Activated T-helper 17 cell treated with anti-CD3 and anti-CD28 coated beads, Interleukin-2, amount 50 U/mL, for 72 hours (primary cell): ENCODE measurements around the gene FAM234A. TPM values are rescaled to one million over a fixed set of nuclear protein-coding genes. Genes with fewer than 3 reads are reported as not detected.
A peak's percentile ranks its signal among the peaks of the same experiment; 100 is the strongest.
"Not testable (repeated sequence)": the region's sequence is repeated elsewhere in the genome, so short reads cannot be mapped to it uniquely, and the experiment has no call there.

ENCODE experiments used
- ATAC-seq: fragments of 150-1000 bp; cut with Tn5 transposase; replicated peaks from 2 replicates; pipeline ENCODE4 v1.10.0; 2021; ENCODE audit warnings: mild to moderate bottlenecking, moderate library complexity
- H3K27ac Mint-ChIP-seq: one replicate; pipeline ENCODE4 v1.8.0; 2022; ENCODE audit warnings: mixed read lengths
- H3K27me3 Mint-ChIP-seq: one replicate; pipeline ENCODE4 v1.8.0; 2022; ENCODE audit warnings: mixed read lengths
- H3K36me3 Mint-ChIP-seq: one replicate; pipeline ENCODE4 v1.8.0; 2022; ENCODE audit warnings: low read depth, mild to moderate bottlenecking, mixed read lengths
- H3K4me1 Mint-ChIP-seq: one replicate; pipeline ENCODE4 v1.8.0; 2022; ENCODE audit warnings: mixed read lengths
- H3K4me3 Mint-ChIP-seq: one replicate; pipeline ENCODE4 v1.8.0; 2022; ENCODE audit warnings: mild to moderate bottlenecking, mixed read lengths
- H3K9me3 Mint-ChIP-seq: one replicate; pipeline ENCODE4 v1.8.0; 2022; ENCODE audit warnings: mixed read lengths
- total RNA-seq, 2 donors: library from RNA; stranded (reverse); gene quantifications; one replicate each; pipeline ENCODE4 v1.2.3, GENCODE V29; 2022

The FAM234A gene
- 1 to 10 TPM; 4.0 to 6.8 TPM for total RNA-seq

- Mint-ChIP-seq H3K27me3 (no peaks in the 10 kb centered on the region), H3K4me3 (peak within 1 kb of the TSS; percentile 83), H3K27ac (peak within 1 kb of the TSS; percentile 98), H3K36me3 (no peaks in the 10 kb centered on the region), H3K9me3 (no peaks in the 10 kb centered on the region), H3K4me1 (peaks cover 3% of the 10 kb centered on the region)
- peak; percentile 94 for ATAC-seq
These were observed at the start of gene FAM234A for GRCh38 chr16:234468-235305. TSS of gene FAM234A (plus strand) at chr16:234821. CDS start at chr16:254414, 19,593 bp downstream.

GRCh38 chr16:185213-185612, 49.4 kb upstream of the FAM234A start:
- H3K27ac Mint-ChIP-seq = no peak overlapping the region
- no peak overlapping the region for H3K4me3 Mint-ChIP-seq
- no peaks in the 10 kb centered on the region for H3K27me3 Mint-ChIP-seq

GRCh38 chr16:185691-186090, 48.9 kb upstream of the FAM234A start:
- H3K36me3 Mint-ChIP-seq = peaks cover 36% of the 10 kb centered on the region
- H3K4me1 Mint-ChIP-seq = no peaks in the 10 kb centered on the region
- no peaks in the 10 kb centered on the region for H3K9me3 Mint-ChIP-seq
- H3K27me3 Mint-ChIP-seq = no peaks in the 10 kb centered on the region
- H3K4me3 Mint-ChIP-seq = no peak overlapping the region
- no peak for ATAC-seq
- H3K27ac Mint-ChIP-seq = no peak overlapping the region

More at GRCh38 chr16:185213-185612, 49.4 kb upstream of the FAM234A start:
- no peak for ATAC-seq
- Mint-ChIP-seq H3K9me3 (no peaks in the 10 kb centered on the region), H3K4me1 (no peaks in the 10 kb centered on the region), H3K36me3 (peaks cover 31% of the 10 kb centered on the region)

- ATAC-seq = no peak
- H3K9me3 Mint-ChIP-seq = no peaks in the 10 kb centered on the region
- H3K36me3 Mint-ChIP-seq = peaks cover 52% of the 10 kb centered on the region
- H3K27me3 Mint-ChIP-seq = no peaks in the 10 kb centered on the region
- peaks cover 4% of the 10 kb centered on the region for H3K4me1 Mint-ChIP-seq
- H3K4me3 Mint-ChIP-seq = no peak overlapping the region
- H3K27ac Mint-ChIP-seq = no peak overlapping the region
These were observed 47.3 kb upstream of the FAM234A start for GRCh38 chr16:187330-187729.

GRCh38 chr16:188674-189073, 45.9 kb upstream of the FAM234A start:
- no peak overlapping the region for H3K4me3 Mint-ChIP-seq
- no peak overlapping the region for H3K27ac Mint-ChIP-seq
- ATAC-seq = peak; percentile 47
- no peaks in the 10 kb centered on the region for H3K27me3 Mint-ChIP-seq
- peaks cover 66% of the 10 kb centered on the region for H3K36me3 Mint-ChIP-seq
- peaks cover 4% of the 10 kb centered on the region for H3K4me1 Mint-ChIP-seq
- no peaks in the 10 kb centered on the region for H3K9me3 Mint-ChIP-seq

- no peak overlapping the region for H3K4me3 Mint-ChIP-seq
- ATAC-seq = no peak
- H3K9me3 Mint-ChIP-seq = no peaks in the 10 kb centered on the region
- H3K27me3 Mint-ChIP-seq = no peaks in the 10 kb centered on the region
- peaks cover 4% of the 10 kb centered on the region for H3K4me1 Mint-ChIP-seq
- peaks cover 76% of the 10 kb centered on the region for H3K36me3 Mint-ChIP-seq
- H3K27ac Mint-ChIP-seq = no peak overlapping the region
These were observed 44.9 kb upstream of the FAM234A start for GRCh38 chr16:189604-190186.

- no peaks in the 10 kb centered on the region for H3K27me3 Mint-ChIP-seq
These were observed 42.8 kb upstream of the FAM234A start for GRCh38 chr16:191831-192230.

GRCh38 chr16:192686-193085, 41.9 kb upstream of the FAM234A start:
- Mint-ChIP-seq H3K27me3 (no peaks in the 10 kb centered on the region), H3K9me3 (no peaks in the 10 kb centered on the region), H3K27ac (no peak overlapping the region), H3K36me3 (peaks cover 98% of the 10 kb centered on the region), H3K4me3 (no peak overlapping the region), H3K4me1 (peaks cover 4% of the 10 kb centered on the region)
- ATAC-seq = no peak

More at GRCh38 chr16:191831-192230, 42.8 kb upstream of the FAM234A start:
- ATAC-seq = no peak
- Mint-ChIP-seq H3K27ac (no peak overlapping the region), H3K9me3 (no peaks in the 10 kb centered on the region), H3K4me1 (peaks cover 4% of the 10 kb centered on the region), H3K4me3 (no peak overlapping the region), H3K36me3 (peaks cover 97% of the 10 kb centered on the region)

- Mint-ChIP-seq H3K9me3 (no peaks in the 10 kb centered on the region), H3K36me3 (peaks cover 99% of the 10 kb centered on the region), H3K27me3 (no peaks in the 10 kb centered on the region), H3K4me1 (peaks cover 4% of the 10 kb centered on the region), H3K27ac (no peak overlapping the region), H3K4me3 (no peak overlapping the region)
- no peak for ATAC-seq
These were observed 41.2 kb upstream of the FAM234A start for GRCh38 chr16:193441-193840.

GRCh38 chr16:194516-194915, 40.1 kb upstream of the FAM234A start:
- Mint-ChIP-seq H3K36me3 (peaks cover 99% of the 10 kb centered on the region), H3K9me3 (no peaks in the 10 kb centered on the region), H3K4me1 (peaks cover 4% of the 10 kb centered on the region), H3K27me3 (no peaks in the 10 kb centered on the region), H3K4me3 (no peak overlapping the region), H3K27ac (no peak overlapping the region)
- no peak for ATAC-seq

- H3K4me1 Mint-ChIP-seq = no peaks in the 10 kb centered on the region
- no peaks in the 10 kb centered on the region for H3K27me3 Mint-ChIP-seq
- H3K4me3 Mint-ChIP-seq = no peak overlapping the region
- no peak overlapping the region for H3K27ac Mint-ChIP-seq
- no peak for ATAC-seq
- peaks cover 99% of the 10 kb centered on the region for H3K36me3 Mint-ChIP-seq
- no peaks in the 10 kb centered on the region for H3K9me3 Mint-ChIP-seq
These were observed 34.2 kb upstream of the FAM234A start for GRCh38 chr16:200388-200787.

- H3K27ac Mint-ChIP-seq = no peak overlapping the region
- H3K27me3 Mint-ChIP-seq = no peaks in the 10 kb centered on the region
- no peak overlapping the region for H3K4me3 Mint-ChIP-seq
- H3K4me1 Mint-ChIP-seq = no peaks in the 10 kb centered on the region
- H3K9me3 Mint-ChIP-seq = no peaks in the 10 kb centered on the region
- H3K36me3 Mint-ChIP-seq = peaks cover 100% of the 10 kb centered on the region
- no peak for ATAC-seq
These were observed 31.4 kb upstream of the FAM234A start for GRCh38 chr16:203246-203645.

GRCh38 chr16:204046-204445, 30.6 kb upstream of the FAM234A start:
- not testable (repeated sequence) for H3K4me1 Mint-ChIP-seq, H3K9me3 Mint-ChIP-seq, H3K4me3 Mint-ChIP-seq, ATAC-seq, H3K27ac Mint-ChIP-seq, H3K27me3 Mint-ChIP-seq
- H3K36me3 Mint-ChIP-seq = peaks cover 100% of the 10 kb centered on the region

- not testable (repeated sequence) for H3K4me1 Mint-ChIP-seq, H3K27me3 Mint-ChIP-seq, H3K4me3 Mint-ChIP-seq, H3K9me3 Mint-ChIP-seq, ATAC-seq, H3K27ac Mint-ChIP-seq
- H3K36me3 Mint-ChIP-seq = peaks cover 96% of the 10 kb centered on the region
These were observed 25.3 kb upstream of the FAM234A start for GRCh38 chr16:209359-209758.

- not testable (repeated sequence) for H3K27me3 Mint-ChIP-seq, H3K27ac Mint-ChIP-seq, ATAC-seq, H3K4me3 Mint-ChIP-seq, H3K4me1 Mint-ChIP-seq, H3K9me3 Mint-ChIP-seq
- H3K36me3 Mint-ChIP-seq = peaks cover 96% of the 10 kb centered on the region
These were observed 22.9 kb upstream of the FAM234A start for GRCh38 chr16:211631-212180.
